Lung (tissue), 12 donors: ENCODE data around the gene LDLRAD4. TPM values are rescaled to one million over a fixed set of nuclear protein-coding genes. Genes with fewer than 3 reads are reported as not detected.

Source experiments
- ATAC-seq: fragments of 200-7000 bp; cut with Tn5 transposase; one replicate; pipeline ENCODE4 v1.9.1; 2020; ENCODE audit warnings: moderate number of reproducible peaks; ENCODE audit not compliant: insufficient read depth, low FRiP score
- DNase-seq, 3 donors: peaks; one replicate each; pipeline ENCODE4 v3.0.0-alpha.2; 2013 to 2017
- H3K27ac ChIP-seq, 2 donors: one replicate each; pipeline ENCODE4 v1.5.1; 2013; ENCODE audit warnings: mild to moderate bottlenecking in 2 of 2, moderate library complexity in 2 of 2, control low read depth in 1 of 2, inconsistent platforms in 1 of 2, low read depth in 1 of 2, low read length in 1 of 2
- H3K27me3 ChIP-seq, 3 donors: one replicate each; pipeline ENCODE4 v1.5.1; 2013; ENCODE audit warnings: low read length in 2 of 3; ENCODE audit not compliant: control insufficient read depth in 3 of 3, insufficient read depth in 3 of 3
- H3K36me3 ChIP-seq, 4 donors: one replicate each; pipeline ENCODE4 v1.5.1; 2013; ENCODE audit warnings: low read length in 4 of 4, mild to moderate bottlenecking in 1 of 4, moderate library complexity in 1 of 4; ENCODE audit not compliant: control insufficient read depth in 4 of 4, insufficient read depth in 4 of 4
- H3K4me1 ChIP-seq, 5 donors: one replicate each; pipeline ENCODE4 v1.5.1; 2013; ENCODE audit warnings: low read length in 5 of 5, mild to moderate bottlenecking in 2 of 5, moderate library complexity in 1 of 5; ENCODE audit not compliant: control insufficient read depth in 5 of 5, insufficient read depth in 5 of 5
- H3K4me3 ChIP-seq: one replicate; pipeline ENCODE4 v1.5.1; 2013; ENCODE audit warnings: mild to moderate bottlenecking, control low read depth, moderate library complexity
- H3K9ac ChIP-seq, 2 donors: one replicate each; pipeline ENCODE4 v1.5.1; 2013; ENCODE audit warnings: low read length in 2 of 2, control low read depth in 1 of 2; ENCODE audit not compliant: insufficient read depth in 1 of 2
- H3K9me3 ChIP-seq, 4 donors: one replicate each; pipeline ENCODE4 v1.5.1; 2013; ENCODE audit warnings: low read length in 3 of 4, mild to moderate bottlenecking in 1 of 4, moderate library complexity in 1 of 4; ENCODE audit not compliant: control insufficient read depth in 4 of 4, insufficient read depth in 3 of 4
- CTCF ChIP-seq: IDR thresholded peaks from 2 replicates; pipeline ENCODE4 v1.5.1; 2012; ENCODE audit warnings: mild to moderate bottlenecking; ENCODE audit errors: control extremely low read depth, extremely low read depth
- WGBS, 2 donors: extraction: QIAGEN DNeasy Blood & Tissue Kit; methylation state at CpG; one replicate each; pipeline ENCODE4 v1.1.7; 2013; 5-methylcytosine and 5-hydroxymethylcytosine counted together
- polyA plus RNA-seq, 2 donors: library from polyadenylated mRNA; stranded (reverse); fragments of 200-250 nt; gene quantifications; one replicate each; pipeline ENCODE4 v1.2.1, GENCODE V29; 2013
- total RNA-seq, 2 donors: library from RNA; depleted of rRNA in 1 of 2; stranded (reverse); fragments of >200 nt in 1 of 2; gene quantifications; one replicate each; pipeline ENCODE4 v1.2.1, GENCODE V29; 2014 to 2021
- donor health status: control.
- donor health status: control.
- donor health status: Bipolar disorder and iron deficiency.
- donor health status: healthy.
- donor health status: DM: yes; HTN: yes; CAD: no.

Gene LDLRAD4
- total and polyA plus RNA-seq, 4 donors, result 3.2 to 62.4 (median 19.9) TPM

- ATAC-seq, result no peak
- H3K27me3 ChIP-seq, result no peaks in the 10 kb centered on the region
- TF ChIP-seq CTCF, result no peak
- DNase-seq, result no peak
- no peak overlapping the region for H3K9ac ChIP-seq
- no peak overlapping the region for H3K4me3 ChIP-seq
- no peaks in the 10 kb centered on the region for H3K36me3 ChIP-seq
- 85 to 88% methylated on average over 6 of the region's 6 CpGs for WGBS, 2 donors
- H3K27ac ChIP-seq, result no peak overlapping the region
- H3K4me1 ChIP-seq, result peaks cover 0 to 8% (median 0%) of the 10 kb centered on the region in 5 donors
- peaks cover 0 to 3% (median 0%) of the 10 kb centered on the region in 4 donors for H3K9me3 ChIP-seq
Measured at GRCh38 chr18:13207294-13207693, 11.3 kb upstream of the LDLRAD4 start.

GRCh38 chr18:13211534-13211933 lies 7.0 kb upstream of the LDLRAD4 start:
- DNase-seq (peak; percentile 71 to 90 (median 90)), ATAC-seq (no peak)
- Histone ChIP-seq H3K27me3 (peaks cover 0 to 6% (median 2%) of the 10 kb centered on the region in 3 donors), H3K4me1 (peaks cover 0 to 16% (median 0%) of the 10 kb centered on the region in 5 donors), H3K9me3 (peaks cover 0 to 2% (median 0%) of the 10 kb centered on the region in 4 donors), H3K9ac (no peak overlapping the region), H3K36me3 (no peaks in the 10 kb centered on the region), H3K4me3 (no peak overlapping the region), H3K27ac (no peak overlapping the region)
- no peak for TF ChIP-seq CTCF
- WGBS, 2 donors, result 45 to 48% methylated on average over 7 of the region's 7 CpGs

- no peak for TF ChIP-seq CTCF
- DNase-seq (no peak), ATAC-seq (no peak)
- Histone ChIP-seq H3K9me3 (no peaks in the 10 kb centered on the region), H3K36me3 (no peaks in the 10 kb centered on the region), H3K27ac (no peak overlapping the region), H3K4me1 (peaks cover 0 to 21% (median 3%) of the 10 kb centered on the region in 5 donors), H3K4me3 (no peak overlapping the region), H3K9ac (no peak overlapping the region), H3K27me3 (peaks cover 0 to 6% (median 2%) of the 10 kb centered on the region in 3 donors)
- whole genome bisulfite sequencing, 2 donors, result 83 to 91% methylated on average over 18 of the region's 18 CpGs
Measured at GRCh38 chr18:13213036-13213795, 5.3 kb upstream of the LDLRAD4 start.

- Histone ChIP-seq H3K9me3 (no peaks in the 10 kb centered on the region), H3K4me3 (no peak overlapping the region), H3K4me1 (peaks cover 0 to 30% (median 10%) of the 10 kb centered on the region in 5 donors), H3K9ac (no peak overlapping the region), H3K27ac (no peak overlapping the region), H3K27me3 (peaks cover 0 to 6% (median 2%) of the 10 kb centered on the region in 3 donors), H3K36me3 (no peaks in the 10 kb centered on the region)
- 39 to 48% methylated on average over 1 of the region's 1 CpG for WGBS, 2 donors
- DNase-seq (no peak), ATAC-seq (no peak)
- no peak for TF ChIP-seq CTCF
Measured at GRCh38 chr18:13214609-13215008, 4.0 kb upstream of the LDLRAD4 start.
